ENCODE data around the gene MAPT. TPM values are rescaled to one million over a fixed set of nuclear protein-coding genes. Genes with fewer than 3 reads are reported as not detected.
A peak's percentile ranks its signal among the peaks of the same experiment; 100 is the strongest.

The MAPT gene
- total RNA-seq, 4 donors from 2014 or later = 1.7 to 2.3 (median 1.8) TPM

GRCh38 chr17:46000757-46001156 lies 106.4 kb downstream of the MAPT start:
- Histone ChIP-seq H3K4me3 (no peak overlapping the region), H3K27me3 (no peaks in the 10 kb centered on the region), H3K4me1 (peaks cover 0 to 19% (median 18%) of the 10 kb centered on the region in 4 donors), H3K27ac (no peak overlapping the region), H3K36me3 (no peaks in the 10 kb centered on the region), H3K9me3 (no peaks in the 10 kb centered on the region)
- TF ChIP-seq POLR2A (IDR thresholded peaks at IDR 0.05) (no peak), EP300 (IDR thresholded peaks at IDR 0.05; ENCODE audit: low read depth) (no peak), POLR2AphosphoS5 (IDR thresholded peaks at IDR 0.05) (no peak), CTCF (IDR thresholded peaks at IDR 0.05) (no peak)
- intact Hi-C loops (cut with DNase I; ENCODE audit: low total_unique reads) (loop anchor here (5.0 kb wide), 1 partner anchor 212 kb away; no protein-coding TSS in a partner anchor), in situ Hi-C loops (cut with MboI; ENCODE audit: low pct_ligation_motif_present in 1 of 4, low pct_unique_long_range_greater_than_20kb in 1 of 4, low sequenced_read_pairs in 3 of 4) (loop anchor here in 2 of 4 donors (10.0 kb wide), 2 partner anchors 214 to 284 kb away; no protein-coding TSS in a partner anchor)
- WGBS, 2 donors (ENCODE audit: low coverage in 1 of 2) = 50 to 63% methylated on average over 2 of the region's 2 CpGs
- DNase-seq = no peak

GRCh38 chr17:46001390-46002310 lies 107.3 kb downstream of the MAPT start:
- in situ Hi-C loops (cut with MboI; ENCODE audit: low pct_ligation_motif_present in 1 of 4, low pct_unique_long_range_greater_than_20kb in 1 of 4, low sequenced_read_pairs in 3 of 4) (loop anchor here in 2 of 4 donors (10.0 kb wide), 2 partner anchors 213 to 283 kb away; no protein-coding TSS in a partner anchor), intact Hi-C loops (cut with DNase I; ENCODE audit: low total_unique reads) (loop anchor here (5.0 kb wide), 1 partner anchor 211 kb away; no protein-coding TSS in a partner anchor)
- no peaks in the 10 kb centered on the region for H3K9me3 ChIP-seq
- H3K27me3 ChIP-seq = no peaks in the 10 kb centered on the region
- H3K36me3 ChIP-seq = no peaks in the 10 kb centered on the region
- 65 to 74% methylated on average over 10 to 13 of the region's 13 CpGs for WGBS, 2 donors (ENCODE audit: low coverage in 1 of 2)
- H3K27ac ChIP-seq = no peak overlapping the region
- no peak for DNase-seq
- peaks cover 0 to 19% (median 18%) of the 10 kb centered on the region in 4 donors for H3K4me1 ChIP-seq
- TF ChIP-seq EP300 (IDR thresholded peaks at IDR 0.05; ENCODE audit: low read depth) (no peak), POLR2AphosphoS5 (IDR thresholded peaks at IDR 0.05) (no peak), CTCF (IDR thresholded peaks at IDR 0.05) (no peak), POLR2A (IDR thresholded peaks at IDR 0.05) (no peak)
- H3K4me3 ChIP-seq = no peak overlapping the region

GRCh38 chr17:46002311-46002972 lies 108.1 kb downstream of the MAPT start:
- no peaks in the 10 kb centered on the region for H3K27me3 ChIP-seq
- TF ChIP-seq CTCF (IDR thresholded peaks at IDR 0.05) = peak; percentile 96 to 99 (median 97)
- no peak for TF ChIP-seq EP300 (IDR thresholded peaks at IDR 0.05; ENCODE audit: low read depth)
- no peak for TF ChIP-seq POLR2A (IDR thresholded peaks at IDR 0.05)
- no peak for TF ChIP-seq POLR2AphosphoS5 (IDR thresholded peaks at IDR 0.05)
- in situ Hi-C loops (cut with MboI; ENCODE audit: low pct_ligation_motif_present in 1 of 4, low pct_unique_long_range_greater_than_20kb in 1 of 4, low sequenced_read_pairs in 3 of 4) = loop anchor here in 2 of 4 donors (10.0 kb wide), 2 partner anchors 212 to 282 kb away; no protein-coding TSS in a partner anchor
- 25 to 80% methylated on average over 1 to 7 of the region's 8 CpGs for WGBS, 2 donors (ENCODE audit: low coverage in 1 of 2)
- no peak overlapping the region for H3K27ac ChIP-seq
- peaks cover 0 to 19% (median 18%) of the 10 kb centered on the region in 4 donors for H3K4me1 ChIP-seq
- H3K4me3 ChIP-seq = no peak overlapping the region
- DNase-seq = peak; percentile 78
- intact Hi-C loops (cut with DNase I; ENCODE audit: low total_unique reads) = loop anchor here (5.0 kb wide), 1 partner anchor 210 kb away; no protein-coding TSS in a partner anchor
- H3K9me3 ChIP-seq = no peaks in the 10 kb centered on the region
- no peaks in the 10 kb centered on the region for H3K36me3 ChIP-seq

GRCh38 chr17:46002973-46003316 lies 108.6 kb downstream of the MAPT start:
- 25 to 65% methylated on average over 1 to 7 of the region's 7 CpGs for WGBS, 2 donors (ENCODE audit: low coverage in 1 of 2)
- intact Hi-C loops (cut with DNase I; ENCODE audit: low total_unique reads) (loop anchor here (5.0 kb wide), 1 partner anchor 209 kb away; no protein-coding TSS in a partner anchor), in situ Hi-C loops (cut with MboI; ENCODE audit: low pct_ligation_motif_present in 1 of 4, low pct_unique_long_range_greater_than_20kb in 1 of 4, low sequenced_read_pairs in 3 of 4) (loop anchor here in 2 of 4 donors (10.0 kb wide), 2 partner anchors 212 to 282 kb away; no protein-coding TSS in a partner anchor)
- Histone ChIP-seq H3K36me3 (no peaks in the 10 kb centered on the region), H3K4me3 (no peak overlapping the region), H3K27ac (peak overlapping the region in 1 of 4 donors; percentile 69), H3K4me1 (peaks cover 0 to 19% (median 18%) of the 10 kb centered on the region in 4 donors), H3K9me3 (no peaks in the 10 kb centered on the region), H3K27me3 (no peaks in the 10 kb centered on the region)
- TF ChIP-seq POLR2AphosphoS5 (IDR thresholded peaks at IDR 0.05) = no peak
- no peak for DNase-seq
